ENCODE data around the gene GPR55.

The GPR55 gene

DNA sequence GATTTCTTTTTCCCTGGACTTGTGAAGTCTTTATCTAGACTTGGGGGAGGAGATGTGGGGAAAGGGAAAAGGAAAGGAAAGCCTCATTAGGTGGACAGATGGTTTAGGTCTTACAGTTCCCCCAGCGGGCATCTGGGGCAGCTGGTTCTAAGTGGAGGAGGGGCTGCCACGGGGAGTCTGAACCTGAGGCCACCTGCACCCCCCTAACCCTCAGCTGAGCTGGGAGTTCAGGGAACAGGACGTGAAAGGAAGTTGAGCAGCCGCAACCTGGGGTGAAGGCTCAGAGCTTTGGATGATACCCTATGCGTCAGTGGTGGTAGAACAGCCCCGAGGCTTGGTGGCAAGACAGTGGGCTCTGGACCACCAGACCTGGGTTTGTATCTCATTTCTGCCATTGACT lies 33.5 kb downstream of the GPR55 start:
- H3K27ac ChIP-seq: no peak overlapping the region
- no peak for TF ChIP-seq CTCF (conservative IDR thresholded peaks at IDR 0.05)

DNA sequence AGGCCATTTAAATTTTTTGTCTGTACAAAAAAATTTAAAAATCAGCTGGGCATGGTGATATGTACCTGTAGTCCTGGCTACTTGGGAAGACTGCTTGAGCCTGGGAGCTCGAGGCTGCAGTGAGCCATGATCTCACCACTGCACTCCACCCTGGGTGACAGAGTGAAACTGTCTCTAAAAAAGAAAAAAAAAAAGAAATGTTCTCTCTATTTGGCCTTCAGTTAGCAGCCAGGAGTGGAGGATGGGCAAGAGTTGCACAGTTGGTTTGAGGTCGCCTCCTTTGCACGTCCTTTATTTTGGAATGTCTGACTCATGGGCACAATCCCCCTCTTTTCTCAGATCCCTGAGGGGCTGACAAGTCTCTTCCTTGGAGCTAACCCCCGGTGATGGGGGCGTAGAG lies 34.0 kb downstream of the GPR55 start:
- no peak for TF ChIP-seq CTCF (conservative IDR thresholded peaks at IDR 0.05)
- H3K27ac ChIP-seq: no peak overlapping the region

GRCh38 chr2:230890646-230891045 lies 34.4 kb downstream of the GPR55 start:
- TF ChIP-seq CTCF (conservative IDR thresholded peaks at IDR 0.05): no peak

GRCh38 chr2:230889911-230890601 lies 35.0 kb downstream of the GPR55 start:
- no peak for TF ChIP-seq CTCF (conservative IDR thresholded peaks at IDR 0.05)
- H3K27ac ChIP-seq: no peak overlapping the region

More at GRCh38 chr2:230890646-230891045, 34.4 kb downstream of the GPR55 start:
- H3K27ac ChIP-seq: no peak overlapping the region

DNA sequence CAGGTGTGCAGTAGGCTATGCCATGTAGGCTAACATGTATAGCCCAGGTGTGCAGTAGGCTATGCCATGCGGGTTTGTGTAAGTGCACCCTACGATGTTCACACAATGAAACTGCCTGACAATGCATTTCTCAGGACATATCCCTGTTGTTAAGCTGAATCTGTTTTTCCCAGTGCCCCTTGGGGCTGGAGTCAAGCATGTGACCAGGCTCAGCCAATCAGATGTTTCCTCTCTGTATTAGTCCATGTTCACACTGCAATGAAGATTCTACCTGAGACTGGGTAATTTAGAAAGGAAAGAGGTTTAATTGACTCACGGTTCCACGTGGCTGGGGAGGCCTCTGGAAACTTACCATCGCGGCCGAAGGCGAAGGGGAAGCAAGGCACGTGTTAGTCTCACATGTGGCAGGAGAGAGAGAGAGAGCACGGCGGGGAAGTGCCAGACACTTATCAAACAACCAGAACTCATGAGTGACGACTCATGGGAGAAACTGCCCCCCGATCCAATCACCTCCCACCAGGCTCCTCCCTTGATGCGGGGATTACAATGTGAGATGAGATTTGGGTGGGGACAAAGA lies 36.1 kb downstream of the GPR55 start:
- TF ChIP-seq CTCF (conservative IDR thresholded peaks at IDR 0.05): no peak
- no peak overlapping the region for H3K27ac ChIP-seq

- no peak for TF ChIP-seq CTCF (conservative IDR thresholded peaks at IDR 0.05)
- H3K27ac ChIP-seq: no peak overlapping the region
Observed at GRCh38 chr2:230887342-230887741, 37.7 kb downstream of the GPR55 start.

- no peak for TF ChIP-seq CTCF (conservative IDR thresholded peaks at IDR 0.05)
- H3K27ac ChIP-seq: no peak overlapping the region
Observed at GRCh38 chr2:230886671-230887071, 38.4 kb downstream of the GPR55 start.
